ENCODE measurements around the gene SLCO3A1.

GRCh38 chr15:92178911-92179310, 325.4 kb downstream of the SLCO3A1 start:
- TF ChIP-seq CTCF (IDR thresholded peaks at IDR 0.05 in 8 of 11, conservative IDR thresholded peaks at IDR 0.05 in 3 of 11) (no peak), POLR2A (IDR thresholded peaks at IDR 0.05) (no peak)
